GM18498 (cell line): ENCODE measurements around the gene DOCK1.

Experiments used
- ATAC-seq: cut with Tn5 transposase; IDR thresholded peaks from one replicate; pipeline ENCODE4 v1.9.1; 2021; ENCODE audit warnings: mild to moderate bottlenecking, moderate library complexity; ENCODE audit not compliant: unreplicated experiment

Gene DOCK1

DNA sequence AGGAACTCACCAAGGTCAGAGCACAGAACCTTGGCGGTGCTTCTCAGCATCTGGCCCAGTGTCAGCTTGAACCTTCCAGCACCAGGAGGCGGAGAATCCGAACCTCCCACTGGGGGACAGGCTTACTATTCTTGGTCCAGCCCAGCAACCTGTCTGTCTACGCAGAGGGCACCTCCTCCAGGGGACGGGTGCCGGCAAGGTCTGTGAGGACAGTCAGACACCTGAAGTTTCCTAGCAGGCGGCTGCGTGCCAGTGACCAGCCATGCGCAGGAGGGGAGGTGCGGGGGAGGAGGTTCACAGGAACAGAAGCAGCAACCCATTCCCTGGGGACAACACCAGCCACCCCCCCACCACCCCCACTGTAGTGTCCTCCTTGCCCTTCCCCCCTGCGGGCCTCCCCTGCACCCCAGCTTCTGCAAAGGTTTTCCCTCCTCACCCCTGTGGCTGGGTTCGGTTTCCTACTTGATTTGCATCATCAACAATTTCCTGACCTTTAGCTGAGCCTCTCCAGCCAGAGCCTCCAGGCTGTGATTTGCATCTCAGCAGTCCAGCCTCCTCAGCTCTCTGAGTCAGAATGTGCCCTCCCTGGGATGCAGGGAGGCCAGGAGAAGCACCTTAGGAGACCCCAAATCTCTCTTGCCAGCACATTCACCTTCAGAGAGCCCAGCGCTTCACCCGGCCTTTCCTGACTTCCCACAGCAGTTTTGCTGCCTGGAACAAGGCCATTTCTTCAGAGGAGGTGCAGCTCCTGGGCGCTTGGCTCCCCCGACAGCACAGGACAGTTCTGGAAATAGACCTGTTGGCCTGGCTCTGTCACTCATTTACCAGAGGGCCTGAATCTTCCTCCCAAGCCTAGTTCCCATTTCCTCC lies 536.4 kb downstream of the DOCK1 start:
- ATAC-seq = no peak

DNA sequence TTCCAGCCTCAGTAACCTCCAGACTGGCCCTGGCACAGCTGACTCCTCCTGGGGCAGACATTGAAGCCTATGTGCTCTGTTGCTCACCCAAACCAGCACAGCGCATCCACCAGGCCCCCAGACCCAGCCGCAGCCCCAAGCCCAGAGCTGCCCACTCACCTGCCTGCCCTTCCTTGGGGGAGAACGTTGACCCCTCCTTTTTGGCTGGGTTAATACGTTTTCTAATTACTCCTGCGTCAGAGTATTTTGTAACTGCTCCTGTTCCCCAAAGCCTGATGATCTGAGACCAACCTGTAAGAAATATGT lies 536.9 kb downstream of the DOCK1 start:
- no peak for ATAC-seq

DNA sequence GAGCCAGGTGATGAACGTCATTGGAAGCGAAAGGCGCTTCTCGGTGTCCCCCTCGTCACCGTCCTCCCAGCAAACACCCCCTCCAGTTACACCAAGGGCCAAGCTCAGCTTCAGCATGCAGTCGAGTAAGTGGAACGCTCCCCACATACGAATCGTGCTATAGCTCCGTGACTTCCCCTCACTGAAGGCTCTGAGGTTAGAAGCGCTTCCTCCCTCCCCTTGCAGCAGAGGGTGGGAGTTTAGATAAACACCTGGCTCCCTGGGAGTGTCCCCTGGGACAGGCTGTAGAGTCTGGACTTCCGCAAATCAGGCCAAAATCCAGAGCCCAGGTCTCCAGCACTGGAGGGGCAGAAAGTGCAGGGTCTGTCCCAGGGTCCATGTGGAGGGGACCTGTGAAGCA lies 538.9 kb downstream of the DOCK1 start:
- no peak for ATAC-seq

DNA sequence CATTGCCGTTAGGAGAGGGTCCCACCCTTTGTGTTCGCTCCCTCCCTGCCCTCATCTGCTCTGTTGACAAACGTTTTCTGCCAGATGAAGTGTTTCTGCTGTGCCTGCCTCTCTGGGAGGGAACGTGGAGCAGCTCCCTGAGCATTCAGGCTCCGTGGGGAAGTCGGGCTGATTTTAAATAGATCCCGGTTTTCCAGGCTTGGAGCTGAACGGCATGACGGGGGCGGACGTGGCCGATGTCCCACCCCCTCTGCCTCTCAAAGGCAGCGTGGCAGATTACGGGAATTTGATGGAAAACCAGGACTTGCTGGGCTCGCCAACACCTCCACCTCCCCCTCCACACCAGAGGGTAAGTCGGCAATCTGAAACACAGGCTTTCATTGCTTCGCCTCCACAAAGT lies 542.0 kb downstream of the DOCK1 start:
- ATAC-seq = no peak

DNA sequence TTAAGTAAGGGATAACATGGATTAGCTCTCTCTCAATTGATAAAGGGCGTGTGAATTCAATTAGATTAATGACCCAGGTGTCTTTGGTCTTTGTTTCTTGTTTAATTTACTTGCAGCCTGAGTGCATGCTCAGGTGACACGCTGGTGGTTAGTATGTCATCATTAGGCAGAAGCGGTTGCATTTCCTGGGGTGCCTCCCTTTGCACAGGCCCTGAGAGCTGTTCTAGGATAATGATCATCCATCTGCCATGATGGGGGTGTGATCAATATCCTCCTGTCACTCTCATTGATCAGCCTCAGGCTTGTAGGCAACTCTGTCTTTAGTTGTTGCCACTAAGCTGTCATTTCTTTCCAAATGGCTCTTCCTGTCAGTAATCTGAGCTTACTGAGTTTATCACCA lies 544.3 kb downstream of the DOCK1 start:
- no peak for ATAC-seq

DNA sequence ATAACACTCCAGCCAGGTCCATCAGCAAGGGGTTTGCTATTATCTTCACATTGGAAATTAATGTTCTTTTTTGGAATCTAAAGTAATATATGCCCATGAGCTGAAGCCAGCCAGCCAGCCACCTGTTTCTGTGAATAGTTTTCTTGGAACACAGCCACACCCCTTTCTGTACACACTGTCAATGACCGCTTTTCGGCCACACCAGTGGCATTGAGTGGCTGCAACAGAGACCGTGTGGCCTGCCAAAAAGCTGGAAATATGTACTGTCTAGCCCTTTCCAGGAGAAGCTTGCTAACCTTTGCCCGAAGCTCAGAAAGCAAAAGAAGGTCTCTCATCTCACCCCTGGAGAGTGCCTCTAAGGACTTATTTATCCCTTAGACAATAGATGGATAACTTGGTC lies 545.4 kb downstream of the DOCK1 start:
- ATAC-seq = no peak

DNA sequence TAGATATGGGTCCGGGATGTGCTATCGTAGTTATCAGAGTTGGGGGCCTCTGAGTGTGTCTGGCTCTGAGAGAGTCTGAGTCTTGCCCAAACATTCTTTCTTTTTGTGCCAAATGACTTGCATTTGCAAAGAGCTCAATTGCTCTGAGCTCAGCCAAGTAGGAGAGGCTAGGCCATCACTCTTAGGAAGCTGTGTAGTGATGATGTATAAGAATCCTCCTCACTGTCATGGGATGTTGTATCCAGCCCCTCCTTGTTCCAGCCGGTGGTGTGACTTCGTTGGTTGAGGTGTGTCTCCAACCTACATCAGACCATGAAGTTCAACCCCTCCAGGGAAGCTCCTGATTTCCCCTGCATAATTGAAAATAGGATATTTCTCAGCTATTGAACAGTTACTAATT lies 546.4 kb downstream of the DOCK1 start:
- ATAC-seq = no peak

DNA sequence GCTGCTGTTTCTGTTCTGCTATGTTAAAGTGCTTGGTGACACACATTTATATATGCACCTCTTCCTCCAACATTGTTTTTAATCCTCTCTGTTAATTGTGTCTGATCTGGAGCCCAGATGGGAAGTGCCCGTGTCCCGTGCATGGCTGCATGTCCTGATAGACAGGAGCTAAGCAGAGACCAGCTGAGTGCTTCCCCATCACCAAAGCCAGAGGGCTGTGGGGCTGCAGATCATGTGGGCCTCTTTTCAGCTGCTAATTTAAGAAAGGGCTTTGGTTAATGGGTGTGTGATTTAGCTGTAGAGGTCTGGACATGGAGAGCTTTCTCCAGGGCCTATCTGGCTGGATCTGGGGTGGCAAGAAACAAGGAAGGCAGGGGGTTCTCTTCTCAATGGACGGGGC lies 547.3 kb downstream of the DOCK1 start:
- no peak for ATAC-seq

DNA sequence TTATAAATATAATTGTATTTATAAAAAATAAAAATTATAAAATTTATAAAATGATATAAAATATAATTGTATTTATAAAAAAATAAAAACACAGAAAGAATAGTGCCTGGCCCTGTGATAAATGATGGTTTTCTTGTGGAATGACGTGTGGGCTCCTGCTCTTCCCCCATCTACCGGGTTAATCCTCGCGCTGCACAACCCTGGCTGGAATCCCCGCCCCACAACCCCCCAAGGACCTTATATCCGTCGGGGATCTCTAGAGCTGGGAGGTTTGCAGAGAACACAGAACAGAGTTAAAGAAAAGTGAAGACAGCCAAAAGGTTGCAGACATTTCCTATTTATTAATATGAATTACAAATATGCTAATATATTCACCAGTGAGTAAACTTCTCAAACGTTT lies 548.5 kb downstream of the DOCK1 start:
- no peak for ATAC-seq

DNA sequence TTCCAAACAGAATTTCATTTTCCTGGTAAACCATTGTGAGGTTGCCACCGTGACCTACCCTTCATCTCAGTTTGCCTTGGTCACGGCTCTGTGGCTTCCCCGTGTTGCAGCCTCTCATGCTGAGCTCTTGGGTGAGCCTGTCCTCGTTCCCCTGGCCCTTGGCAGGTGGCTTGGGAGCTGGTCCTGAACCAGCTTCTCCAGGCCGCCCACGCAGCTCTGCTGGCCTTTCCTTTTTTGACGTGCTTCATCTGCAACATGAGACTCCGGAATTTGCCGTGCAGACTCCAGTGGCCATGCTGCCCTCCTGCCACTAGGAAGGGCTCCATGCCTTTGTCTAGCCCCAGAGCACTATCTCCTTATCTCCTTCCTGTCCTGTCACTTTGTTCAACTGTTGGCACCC lies 550.9 kb downstream of the DOCK1 start:
- no peak for ATAC-seq

DNA sequence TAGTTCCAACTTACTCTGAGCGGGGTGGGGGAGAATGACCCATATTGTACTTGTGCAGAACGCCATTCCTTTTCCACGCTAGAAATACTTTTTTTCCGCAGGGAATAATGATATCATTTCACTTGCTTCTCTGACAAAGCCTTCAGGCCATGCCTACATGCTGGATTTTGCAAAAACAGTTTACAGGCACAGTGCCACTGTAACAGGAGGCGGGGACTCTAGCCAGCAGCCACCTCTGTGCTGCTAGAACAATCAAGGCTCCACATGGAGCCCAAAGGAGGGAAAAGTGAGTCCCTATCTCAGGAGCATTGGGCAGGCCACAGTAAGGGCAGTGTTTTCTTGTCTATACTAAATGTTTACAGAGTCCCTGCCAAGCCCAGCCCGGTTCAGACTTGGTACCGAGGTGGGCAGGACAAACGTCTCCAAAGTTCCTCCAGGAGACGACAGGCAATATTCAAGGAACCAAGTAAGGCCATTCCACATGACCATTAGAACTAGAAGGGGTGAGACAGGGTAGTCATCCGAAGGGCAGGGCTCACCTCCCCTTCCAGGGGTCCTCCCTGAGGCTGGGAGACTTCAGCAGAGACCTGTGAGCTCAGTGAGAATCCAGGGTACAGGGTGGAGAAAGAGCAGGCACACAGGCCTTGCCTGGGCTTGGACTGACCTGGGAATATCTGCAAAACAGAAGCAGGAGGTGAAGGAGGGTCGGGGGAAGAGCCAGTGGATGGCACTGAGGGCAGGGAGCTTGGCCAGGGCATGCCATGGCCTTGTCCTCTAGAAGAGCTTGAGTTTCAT lies 553.0 kb downstream of the DOCK1 start:
- ATAC-seq = no peak

DNA sequence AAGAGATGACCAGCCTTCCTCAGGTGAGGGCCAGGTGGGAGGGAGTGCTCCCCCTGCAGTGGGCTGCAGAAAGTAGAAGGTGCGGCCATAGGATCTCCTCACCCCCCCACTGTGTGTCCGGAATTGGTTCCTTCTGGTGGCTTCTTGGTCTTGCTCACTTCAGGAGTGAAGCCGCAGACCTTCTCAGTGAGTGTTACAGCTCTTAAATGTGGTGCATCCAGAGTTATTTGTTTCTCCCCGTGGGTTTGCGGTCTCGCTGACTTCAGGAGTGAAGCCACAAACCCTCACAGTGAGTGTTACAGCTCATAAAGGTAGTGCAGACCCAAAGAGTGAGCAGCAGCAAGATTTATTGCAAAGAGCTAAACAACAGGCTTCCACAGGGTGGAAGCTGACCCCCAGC lies 553.6 kb downstream of the DOCK1 start:
- no peak for ATAC-seq

DNA sequence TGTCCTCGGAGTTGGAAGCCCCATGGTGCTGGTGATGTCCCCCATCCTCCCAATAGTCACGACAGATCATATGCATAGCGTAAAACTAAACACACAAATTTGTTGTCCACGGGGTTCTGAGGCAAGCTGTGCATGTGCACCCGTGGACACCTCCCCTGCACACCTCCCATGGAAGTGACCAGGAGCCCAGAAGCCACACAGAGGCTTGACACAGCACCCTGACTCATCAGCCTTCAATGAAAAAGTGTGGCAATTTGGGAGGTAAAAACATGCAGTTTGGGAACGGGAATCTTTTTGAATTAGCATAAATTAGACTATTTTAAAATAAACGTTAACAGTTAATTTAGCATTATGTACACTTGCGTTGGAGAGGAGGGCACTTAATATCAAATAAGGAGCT lies 554.7 kb downstream of the DOCK1 start:
- ATAC-seq = no peak

DNA sequence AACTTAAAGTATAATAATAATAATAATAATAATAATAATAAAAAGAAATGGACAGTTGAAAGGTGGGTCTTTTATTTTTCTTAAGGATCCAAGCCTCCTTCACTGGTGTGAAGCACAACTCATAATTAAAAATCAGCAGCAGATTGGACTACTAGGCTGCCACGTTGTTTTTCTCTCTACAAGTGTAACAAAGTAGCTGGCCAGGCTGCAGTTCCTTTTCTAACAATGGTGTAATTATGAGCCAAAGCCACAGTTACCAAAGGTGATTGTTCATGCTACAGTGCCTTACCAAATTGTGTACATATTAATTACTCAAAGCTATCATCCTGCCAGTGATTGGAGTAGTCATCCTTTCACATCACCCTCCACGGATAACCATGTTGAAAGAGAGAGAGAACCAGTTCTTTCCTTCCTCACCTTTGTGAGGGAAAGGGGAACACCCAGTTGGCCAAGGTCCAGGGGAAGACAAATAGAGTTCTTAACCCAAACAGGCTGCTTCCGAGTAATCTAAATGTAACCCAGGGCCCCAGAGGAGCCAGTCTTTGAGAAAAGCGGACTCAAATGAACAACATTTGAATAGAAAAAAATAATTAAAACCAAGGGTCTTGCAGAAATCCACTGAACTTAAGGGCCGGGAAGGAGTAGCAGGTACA lies 557.5 kb downstream of the DOCK1 start:
- no peak for ATAC-seq

DNA sequence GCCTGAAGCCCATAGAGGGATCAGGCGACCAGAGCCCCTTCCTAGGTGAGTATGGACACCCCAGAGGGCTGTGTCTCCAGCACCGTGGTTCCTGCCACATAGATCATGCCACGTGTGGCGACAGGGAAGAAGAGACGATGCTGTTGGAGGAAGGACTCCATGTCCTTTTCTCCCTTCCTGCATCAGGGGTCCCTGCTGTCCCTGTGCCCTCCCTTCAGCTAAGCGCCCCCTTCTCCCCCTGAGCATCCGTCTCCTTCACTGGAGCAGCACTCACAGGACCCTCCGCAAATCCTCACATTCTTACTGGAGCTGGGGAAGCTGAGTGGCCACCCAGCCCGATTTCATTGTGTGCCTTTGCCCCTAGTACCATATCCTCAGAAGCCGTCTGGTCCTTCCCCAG lies 558.3 kb downstream of the DOCK1 start:
- no peak for ATAC-seq

DNA sequence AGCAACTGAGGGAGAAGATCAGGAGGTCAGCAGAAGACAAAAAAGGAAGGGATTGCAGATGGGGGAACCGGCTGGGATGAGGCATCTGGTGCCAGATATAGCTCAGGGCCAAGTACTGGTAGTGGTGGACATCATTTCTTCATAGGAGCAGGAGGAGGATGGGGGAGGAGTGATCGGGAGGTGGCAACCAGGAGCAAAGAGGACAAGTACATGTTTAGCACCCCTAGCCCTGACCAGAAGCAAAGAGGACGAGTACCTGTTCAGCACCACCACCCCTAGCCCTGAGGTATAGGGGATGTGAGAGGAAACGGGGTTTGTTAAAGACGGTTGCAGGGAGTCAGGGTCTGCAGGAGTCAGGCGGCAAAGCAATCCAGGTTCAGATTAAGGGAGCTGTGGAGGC lies 559.3 kb downstream of the DOCK1 start:
- ATAC-seq = no peak

DNA sequence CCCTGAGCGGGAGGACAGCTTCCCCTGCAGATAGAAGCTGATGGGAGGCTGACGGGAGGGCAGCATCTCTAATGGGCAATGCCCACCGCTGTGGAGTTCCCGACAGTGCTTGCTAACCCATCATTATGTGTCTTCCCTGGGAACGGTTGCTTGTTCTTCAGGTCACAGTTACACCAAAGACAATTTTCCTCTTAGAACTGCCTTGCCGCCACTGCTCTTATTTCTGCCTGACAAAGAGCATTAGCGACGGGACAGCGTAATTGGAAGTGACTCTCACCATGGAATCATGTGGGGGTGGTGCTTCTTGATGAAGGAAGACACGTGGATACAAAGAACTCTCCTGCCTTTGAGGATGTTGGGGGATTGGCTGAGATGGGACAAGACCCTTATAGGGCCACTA lies 562.6 kb downstream of the DOCK1 start:
- ATAC-seq = no peak

DNA sequence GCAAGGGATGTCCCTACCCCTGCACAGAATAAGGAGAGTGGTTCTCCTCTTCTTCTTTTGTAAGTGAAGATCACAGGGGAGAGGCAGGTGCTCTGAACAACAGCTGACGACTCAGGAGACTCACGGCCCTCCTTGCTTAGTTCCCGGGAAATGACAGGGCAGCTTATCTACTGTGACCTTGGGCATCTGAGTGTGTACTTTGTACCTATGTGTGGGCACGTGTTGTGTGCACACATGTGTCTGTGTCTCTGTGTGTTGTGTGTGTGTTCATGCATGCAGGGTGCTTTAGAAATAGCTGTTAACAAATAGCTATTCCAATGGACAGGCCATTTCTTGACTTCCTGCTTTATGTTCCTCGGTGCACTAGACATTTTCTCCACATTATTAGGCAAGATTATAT lies 563.4 kb downstream of the DOCK1 start:
- ATAC-seq = no peak

DNA sequence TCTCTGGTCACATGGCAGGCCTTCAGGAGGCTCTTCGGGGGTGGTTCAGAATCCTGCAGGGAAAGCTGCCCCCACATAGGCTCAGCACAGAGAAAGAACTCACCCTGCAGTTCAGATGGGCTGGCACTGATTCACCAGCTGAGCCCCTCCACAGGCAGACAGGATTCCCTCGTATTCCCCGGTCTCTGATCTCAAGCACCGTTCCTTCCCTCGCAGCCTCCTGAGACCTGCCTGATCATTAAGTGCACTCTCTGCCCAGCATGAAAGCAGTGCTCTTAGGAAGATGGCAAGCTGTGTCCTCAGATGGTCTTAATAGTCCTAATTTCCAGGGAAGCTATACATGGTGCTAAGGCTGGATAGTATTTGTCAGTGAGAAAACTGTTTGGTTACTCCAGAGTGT lies 565.7 kb downstream of the DOCK1 start:
- ATAC-seq = no peak

DNA sequence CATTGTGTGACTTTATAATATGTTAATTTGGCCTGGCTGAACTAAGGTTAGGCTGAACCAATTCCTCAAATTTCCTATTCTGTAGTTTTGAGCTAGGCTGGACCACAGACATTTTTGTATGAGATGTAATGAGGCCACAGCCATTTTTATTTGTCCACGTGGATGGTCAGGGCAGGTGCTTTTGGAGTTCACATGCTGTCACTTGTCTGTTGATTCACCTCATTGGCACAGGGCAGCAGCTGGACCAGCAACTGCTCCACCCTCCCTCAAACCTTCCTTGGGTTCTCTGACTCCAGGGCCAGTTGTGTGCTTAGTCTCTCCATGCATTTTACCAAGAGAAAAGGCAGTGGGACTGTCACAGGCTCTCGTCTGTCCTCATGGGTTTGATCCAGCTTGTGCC lies 567.7 kb downstream of the DOCK1 start:
- ATAC-seq = no peak

DNA sequence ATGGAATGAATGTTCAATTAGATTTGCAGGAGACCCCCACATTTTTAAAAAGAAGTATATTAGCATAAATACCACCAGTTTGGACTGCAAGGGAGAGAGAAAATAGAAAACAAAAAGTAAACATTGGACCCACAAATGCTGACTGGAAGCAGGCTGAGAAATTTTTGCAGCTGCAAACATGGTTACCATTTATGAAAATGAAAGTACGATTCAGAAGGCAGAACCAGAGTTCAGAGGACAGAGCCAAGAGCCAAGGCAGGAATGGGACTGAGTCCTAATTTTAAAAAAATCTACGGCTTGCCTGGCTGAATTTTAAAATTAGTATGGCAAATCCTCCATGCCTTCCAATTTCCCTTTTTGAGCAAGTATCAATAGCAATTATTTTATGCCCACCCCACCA lies 569.3 kb downstream of the DOCK1 start:
- no peak for ATAC-seq
